OCI-LY7 (cell line): Measurements from ENCODE around the gene PEX10. TPM values are rescaled to one million over a fixed set of nuclear protein-coding genes. Genes with fewer than 3 reads are reported as not detected.

ENCODE experiments used
- BruUV-seq: library from RNA; stranded (reverse); fragments of 400-500 nt; replicated peaks from 2 replicates; lab custom pipeline; 2021; lab: Mats Ljungman, UMichigan
- CTCF ChIA-PET: fragments of 300-600 bp; sonication (Branson Sonifier 250); formaldehyde crosslinking; loops from one replicate; lab custom pipeline; 2022; ENCODE audit warnings: antibody characterized with exemption; ENCODE audit not compliant: unreplicated experiment; lab: Charles Lee
- POLR2A ChIA-PET: fragments of 300-600 bp; sonication (Branson Sonifier 250); formaldehyde crosslinking; loops from one replicate; lab custom pipeline; 2022; ENCODE audit warnings: antibody characterized with exemption; lab: Charles Lee
- DNase-seq: peaks from one replicate; pipeline ENCODE4 v3.0.0-alpha.2; 2015; ENCODE audit warnings: low spot score
- H2AFZ ChIP-seq: fragments of 200-600 bp; sonication (generic), shearing (Covaris generic); 2 replicates; pipeline ENCODE4 v1.6.1; 2014; ENCODE audit warnings: mild to moderate bottlenecking, antibody characterized with exemption, low read length, moderate library complexity
- H3K27ac ChIP-seq: fragments of 200-600 bp; sonication (generic); 2 replicates; pipeline ENCODE4 v1.5.1; 2014; ENCODE audit warnings: mixed run types, low read depth, mild to moderate bottlenecking, moderate library complexity, low read length, inconsistent platforms; ENCODE audit not compliant: poor library complexity, severe bottlenecking
- H3K36me3 ChIP-seq: fragments of 200-600 bp; sonication (generic); 2 replicates; pipeline ENCODE4 v1.6.1; 2014; ENCODE audit warnings: mild to moderate bottlenecking, antibody characterized with exemption, low read length, moderate library complexity, mixed read lengths; ENCODE audit not compliant: insufficient read depth
- H3K4me1 ChIP-seq: fragments of 200-600 bp; sonication (generic); 2 replicates; pipeline ENCODE4 v1.5.1; 2014; ENCODE audit warnings: mild to moderate bottlenecking, low read length; ENCODE audit not compliant: insufficient read depth, poor library complexity, severe bottlenecking
- H3K4me2 ChIP-seq: fragments of 200-600 bp; sonication (generic); 2 replicates; pipeline ENCODE4 v1.6.1; 2014; ENCODE audit warnings: mild to moderate bottlenecking, low read length
- H3K4me3 ChIP-seq: fragments of 200-600 bp; sonication (generic); 2 replicates; pipeline ENCODE4 v1.5.1; 2014; ENCODE audit warnings: mild to moderate bottlenecking, low read depth, low read length; ENCODE audit not compliant: poor library complexity, severe bottlenecking
- H3K79me2 ChIP-seq: fragments of 200-600 bp; sonication (generic); 2 replicates; pipeline ENCODE4 v1.6.1; 2016; ENCODE audit warnings: low read depth, mild to moderate bottlenecking, low read length, moderate library complexity, mixed read lengths; ENCODE audit not compliant: insufficient read depth
- H3K9me2 ChIP-seq: fragments of 200-600 bp; sonication (generic); 2 replicates; pipeline ENCODE4 v1.6.1; 2016; ENCODE audit warnings: mild to moderate bottlenecking, low read length, mixed read lengths; ENCODE audit not compliant: insufficient read depth
- H3K9me3 ChIP-seq: fragments of 200-600 bp; sonication (generic); 2 replicates; pipeline ENCODE4 v1.6.1; 2014; ENCODE audit warnings: mild to moderate bottlenecking, mixed run types, low read length, mixed read lengths
- H4K20me1 ChIP-seq: fragments of 200-600 bp; sonication (generic); 2 replicates; pipeline ENCODE4 v1.6.1; 2014; ENCODE audit warnings: mild to moderate bottlenecking, antibody characterized with exemption, low read length, moderate library complexity, mixed read lengths; ENCODE audit not compliant: insufficient read depth
- CTCF ChIP-seq: fragments of 200-600 bp; sonication (generic); conservative IDR thresholded peaks from 2 replicates; pipeline ENCODE4 v1.5.1; 2014; ENCODE audit warnings: mild to moderate bottlenecking, antibody characterized with exemption, low read length, moderate library complexity, mixed read lengths
- EZH2phosphoT487 ChIP-seq: fragments of 200-600 bp; sonication (generic); IDR thresholded peaks from 2 replicates; pipeline ENCODE4 v1.6.1; 2018; ENCODE audit warnings: low read depth, borderline replicate concordance, mild to moderate bottlenecking, mixed run types, antibody characterized with exemption, low read length, moderate library complexity, mixed read lengths
- intact Hi-C: fragments of 100-400 bp; cut with micrococcal nuclease; formaldehyde crosslinking; loops from one replicate; pipeline ENCODE4 v1.10.0; 2022; ENCODE audit not compliant: unreplicated experiment
- total RNA-seq, 2 experiments: library from RNA; depleted of rRNA in 1 of 2; stranded (reverse); fragments of >200 nt in 1 of 2; shearing (Covaris generic) in 1 of 2; gene quantifications; 2 replicates each; pipeline ENCODE4 v1.2.3, GENCODE V29; 2014 to 2022

The PEX10 gene
- total RNA-seq, 2 experiments from 2014 or later: 23.3 to 24.5 TPM

DNA sequence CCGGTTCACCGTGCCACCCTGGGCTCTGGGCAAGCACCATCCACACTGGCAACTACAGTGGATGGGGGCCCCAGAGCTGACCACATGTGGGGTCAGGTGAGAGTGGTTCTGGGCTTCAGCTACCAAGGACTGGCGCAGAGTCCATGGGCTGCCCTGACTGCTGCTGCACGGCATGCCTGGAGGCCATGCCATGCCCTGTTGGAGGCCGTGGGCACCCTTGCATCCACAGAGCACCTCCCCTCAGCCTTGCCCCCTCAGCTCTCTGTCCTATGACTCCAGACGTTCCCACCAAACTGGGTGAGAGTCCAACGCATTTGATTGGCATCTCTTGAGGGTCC is 36.5 kb downstream of the PEX10 start:
- no peak overlapping the region for H3K4me3 ChIP-seq
- ChIA-PET POLR2A (no interaction called here), CTCF (no interaction called here)
- no peak for TF ChIP-seq EZH2phosphoT487
- TF ChIP-seq CTCF: no peak
- no peak for DNase-seq
- H2AFZ ChIP-seq: no peak overlapping the region
- H3K79me2 ChIP-seq: no peaks in the 10 kb centered on the region
- H3K9me2 ChIP-seq: no peaks in the 10 kb centered on the region
- no peak overlapping the region for H3K27ac ChIP-seq
- no TSS peak for BruUV-seq
- H3K4me1 ChIP-seq: no peaks in the 10 kb centered on the region
- intact Hi-C loops: no loop called here
- H4K20me1 ChIP-seq: no peaks in the 10 kb centered on the region
- no peaks in the 10 kb centered on the region for H3K9me3 ChIP-seq
- H3K4me2 ChIP-seq: no peak overlapping the region
- H3K36me3 ChIP-seq: no peaks in the 10 kb centered on the region

GRCh38 chr1:2375246-2375922 is 37.0 kb downstream of the PEX10 start:
- Histone ChIP-seq H3K9me2 (no peaks in the 10 kb centered on the region), H3K36me3 (no peaks in the 10 kb centered on the region), H3K4me1 (no peaks in the 10 kb centered on the region), H3K79me2 (no peaks in the 10 kb centered on the region), H3K4me3 (no peak overlapping the region), H3K9me3 (no peaks in the 10 kb centered on the region), H4K20me1 (no peaks in the 10 kb centered on the region), H3K27ac (no peak overlapping the region), H2AFZ (no peak overlapping the region), H3K4me2 (no peak overlapping the region)
- BruUV-seq: no TSS peak
- ChIA-PET POLR2A (no interaction called here), CTCF (no interaction called here)
- intact Hi-C loops: no loop called here
- no peak for DNase-seq
- no peak for TF ChIP-seq CTCF
- no peak for TF ChIP-seq EZH2phosphoT487

DNA sequence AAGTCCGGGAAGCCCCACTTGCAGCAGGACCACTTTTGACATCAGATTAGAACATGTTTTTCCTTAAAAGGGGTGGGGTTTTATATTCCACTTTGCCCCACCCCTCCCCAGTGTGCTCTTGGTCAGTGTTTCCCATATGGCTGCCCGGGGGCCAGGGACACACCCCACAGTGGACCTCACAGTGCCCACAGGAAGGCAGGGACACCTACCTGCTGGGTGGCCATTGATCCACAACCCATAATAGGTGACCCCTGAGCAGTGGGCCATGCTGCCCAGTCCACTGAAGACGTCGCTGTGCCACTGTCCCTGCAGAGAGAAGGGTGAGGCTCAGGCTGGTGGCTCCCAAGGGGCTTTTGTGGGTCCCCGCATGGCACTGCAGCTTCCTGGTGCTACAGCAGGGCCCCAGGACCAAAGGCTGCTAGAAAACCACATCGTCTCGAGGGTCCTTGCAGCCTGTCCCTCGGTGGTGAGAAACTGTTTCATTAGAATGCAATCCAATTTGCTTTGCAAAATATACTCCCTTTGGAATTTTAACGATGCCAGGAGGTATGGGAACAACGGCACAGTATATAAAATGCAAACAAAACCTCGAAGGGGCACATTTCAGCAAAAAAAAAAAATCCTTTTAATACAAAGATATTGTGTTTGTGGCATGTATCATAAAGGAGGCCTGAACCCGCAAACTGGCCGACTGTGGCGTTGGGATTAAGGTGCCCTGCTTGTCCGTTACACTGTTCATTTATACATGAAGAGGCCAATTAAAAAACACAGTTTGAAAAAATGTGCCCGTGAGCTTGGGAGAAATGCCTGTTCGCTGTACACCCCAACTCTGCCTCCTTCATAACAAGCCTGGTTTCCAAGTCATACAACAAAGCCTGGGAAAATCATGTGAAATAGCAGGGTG is 37.9 kb downstream of the PEX10 start:
- Histone ChIP-seq H3K36me3 (no peaks in the 10 kb centered on the region), H2AFZ (no peak overlapping the region), H3K9me2 (no peaks in the 10 kb centered on the region), H3K4me2 (no peak overlapping the region), H3K27ac (no peak overlapping the region), H3K9me3 (no peaks in the 10 kb centered on the region), H4K20me1 (no peaks in the 10 kb centered on the region), H3K4me1 (no peaks in the 10 kb centered on the region), H3K79me2 (no peaks in the 10 kb centered on the region), H3K4me3 (no peak overlapping the region)
- no TSS peak for BruUV-seq
- POLR2A ChIA-PET: no interaction called here
- DNase-seq: no peak
- no peak for TF ChIP-seq EZH2phosphoT487
- no peak for TF ChIP-seq CTCF
- intact Hi-C loops: no loop called here
- CTCF ChIA-PET: no interaction called here
